ENCODE measurements around the gene PFDN1.

PFDN1 gene

DNA sequence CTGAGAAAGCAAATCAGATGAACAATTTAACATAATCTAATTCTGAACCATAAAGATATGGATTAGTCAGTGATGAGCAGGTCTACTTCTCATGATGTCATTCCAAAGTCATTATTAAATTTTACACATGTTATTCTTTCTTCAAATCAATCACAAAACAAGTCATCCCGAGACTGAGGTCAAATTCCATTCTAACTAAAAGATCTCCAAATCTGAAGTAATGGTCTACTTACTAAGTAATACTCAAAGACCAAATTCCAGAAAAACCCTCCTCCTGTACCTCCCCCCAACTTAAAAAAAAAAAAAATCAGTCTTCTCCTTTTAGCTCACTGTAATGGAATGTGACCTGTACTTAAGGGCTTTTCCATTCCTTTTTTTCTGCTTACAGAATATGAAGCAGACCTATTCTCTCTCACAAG, 4.7 kb downstream of the PFDN1 start (continued):
- TF ChIP-seq ZNF8 (CRISPR knock-in tag; IDR thresholded peaks at IDR 0.05) = no peak
- TF ChIP-seq PPARA (CRISPR knock-in tag; IDR thresholded peaks at IDR 0.05; ENCODE audit: borderline replicate concordance) = no peak
- no peak for TF ChIP-seq ESRRG (CRISPR knock-in tag; IDR thresholded peaks at IDR 0.05)

DNA sequence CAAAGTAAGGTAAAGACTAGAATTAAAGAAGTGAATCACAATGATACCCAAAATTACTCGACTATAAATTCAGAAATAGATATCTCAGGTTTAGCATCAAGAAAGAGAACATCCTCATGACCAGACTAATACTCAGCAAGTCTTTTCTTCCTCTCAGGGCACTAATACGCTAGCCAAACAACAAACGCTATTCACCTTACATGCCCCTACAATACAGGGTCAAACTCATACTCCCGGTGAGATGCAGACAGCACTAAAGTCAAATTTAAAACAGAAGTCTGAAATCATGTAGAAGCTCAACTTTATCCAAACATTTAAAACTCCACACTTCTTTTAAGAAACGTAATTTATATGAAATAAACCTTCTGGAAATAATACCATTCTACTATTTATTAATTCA, 5.6 kb downstream of the PFDN1 start:
- TF ChIP-seq, protein P1, sequence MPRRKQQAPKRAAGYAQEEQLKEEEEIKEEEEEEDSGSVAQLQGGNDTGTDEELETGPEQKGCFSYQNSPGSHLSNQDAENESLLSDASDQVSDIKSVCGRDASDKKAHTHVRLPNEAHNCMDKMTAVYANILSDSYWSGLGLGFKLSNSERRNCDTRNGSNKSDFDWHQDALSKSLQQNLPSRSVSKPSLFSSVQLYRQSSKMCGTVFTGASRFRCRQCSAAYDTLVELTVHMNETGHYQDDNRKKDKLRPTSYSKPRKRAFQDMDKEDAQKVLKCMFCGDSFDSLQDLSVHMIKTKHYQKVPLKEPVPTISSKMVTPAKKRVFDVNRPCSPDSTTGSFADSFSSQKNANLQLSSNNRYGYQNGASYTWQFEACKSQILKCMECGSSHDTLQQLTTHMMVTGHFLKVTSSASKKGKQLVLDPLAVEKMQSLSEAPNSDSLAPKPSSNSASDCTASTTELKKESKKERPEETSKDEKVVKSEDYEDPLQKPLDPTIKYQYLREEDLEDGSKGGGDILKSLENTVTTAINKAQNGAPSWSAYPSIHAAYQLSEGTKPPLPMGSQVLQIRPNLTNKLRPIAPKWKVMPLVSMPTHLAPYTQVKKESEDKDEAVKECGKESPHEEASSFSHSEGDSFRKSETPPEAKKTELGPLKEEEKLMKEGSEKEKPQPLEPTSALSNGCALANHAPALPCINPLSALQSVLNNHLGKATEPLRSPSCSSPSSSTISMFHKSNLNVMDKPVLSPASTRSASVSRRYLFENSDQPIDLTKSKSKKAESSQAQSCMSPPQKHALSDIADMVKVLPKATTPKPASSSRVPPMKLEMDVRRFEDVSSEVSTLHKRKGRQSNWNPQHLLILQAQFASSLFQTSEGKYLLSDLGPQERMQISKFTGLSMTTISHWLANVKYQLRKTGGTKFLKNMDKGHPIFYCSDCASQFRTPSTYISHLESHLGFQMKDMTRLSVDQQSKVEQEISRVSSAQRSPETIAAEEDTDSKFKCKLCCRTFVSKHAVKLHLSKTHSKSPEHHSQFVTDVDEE (CRISPR knock-in tag; IDR thresholded peaks at IDR 0.05) = no peak
- TF ChIP-seq ZNF8 (CRISPR knock-in tag; IDR thresholded peaks at IDR 0.05) (no peak), CSDC2 (CRISPR knock-in tag; IDR thresholded peaks at IDR 0.05) (no peak), ZFP3 (CRISPR knock-in tag; IDR thresholded peaks at IDR 0.05) (no peak), ZC3H10 (CRISPR knock-in tag; IDR thresholded peaks at IDR 0.05) (no peak), TOX (CRISPR knock-in tag; IDR thresholded peaks at IDR 0.05; ENCODE audit: borderline replicate concordance) (no peak), SNAI2 (CRISPR knock-in tag; IDR thresholded peaks at IDR 0.05) (no peak), BACH2 (CRISPR knock-in tag; IDR thresholded peaks at IDR 0.05; ENCODE audit: borderline replicate concordance) (no peak), PPARA (CRISPR knock-in tag; IDR thresholded peaks at IDR 0.05; ENCODE audit: borderline replicate concordance) (no peak)
- TF ChIP-seq, protein P2, sequence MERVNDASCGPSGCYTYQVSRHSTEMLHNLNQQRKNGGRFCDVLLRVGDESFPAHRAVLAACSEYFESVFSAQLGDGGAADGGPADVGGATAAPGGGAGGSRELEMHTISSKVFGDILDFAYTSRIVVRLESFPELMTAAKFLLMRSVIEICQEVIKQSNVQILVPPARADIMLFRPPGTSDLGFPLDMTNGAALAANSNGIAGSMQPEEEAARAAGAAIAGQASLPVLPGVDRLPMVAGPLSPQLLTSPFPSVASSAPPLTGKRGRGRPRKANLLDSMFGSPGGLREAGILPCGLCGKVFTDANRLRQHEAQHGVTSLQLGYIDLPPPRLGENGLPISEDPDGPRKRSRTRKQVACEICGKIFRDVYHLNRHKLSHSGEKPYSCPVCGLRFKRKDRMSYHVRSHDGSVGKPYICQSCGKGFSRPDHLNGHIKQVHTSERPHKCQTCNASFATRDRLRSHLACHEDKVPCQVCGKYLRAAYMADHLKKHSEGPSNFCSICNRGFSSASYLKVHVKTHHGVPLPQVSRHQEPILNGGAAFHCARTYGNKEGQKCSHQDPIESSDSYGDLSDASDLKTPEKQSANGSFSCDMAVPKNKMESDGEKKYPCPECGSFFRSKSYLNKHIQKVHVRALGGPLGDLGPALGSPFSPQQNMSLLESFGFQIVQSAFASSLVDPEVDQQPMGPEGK (CRISPR knock-in tag; IDR thresholded peaks at IDR 0.05; ENCODE audit: borderline replicate concordance) = no peak
- TF ChIP-seq, protein P3, sequence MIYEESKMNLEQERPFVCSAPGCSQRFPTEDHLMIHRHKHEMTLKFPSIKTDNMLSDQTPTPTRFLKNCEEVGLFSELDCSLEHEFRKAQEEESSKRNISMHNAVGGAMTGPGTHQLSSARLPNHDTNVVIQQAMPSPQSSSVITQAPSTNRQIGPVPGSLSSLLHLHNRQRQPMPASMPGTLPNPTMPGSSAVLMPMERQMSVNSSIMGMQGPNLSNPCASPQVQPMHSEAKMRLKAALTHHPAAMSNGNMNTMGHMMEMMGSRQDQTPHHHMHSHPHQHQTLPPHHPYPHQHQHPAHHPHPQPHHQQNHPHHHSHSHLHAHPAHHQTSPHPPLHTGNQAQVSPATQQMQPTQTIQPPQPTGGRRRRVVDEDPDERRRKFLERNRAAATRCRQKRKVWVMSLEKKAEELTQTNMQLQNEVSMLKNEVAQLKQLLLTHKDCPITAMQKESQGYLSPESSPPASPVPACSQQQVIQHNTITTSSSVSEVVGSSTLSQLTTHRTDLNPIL (CRISPR knock-in tag; IDR thresholded peaks at IDR 0.05; ENCODE audit: low read depth) = no peak
- no peak for ATAC-seq

DNA sequence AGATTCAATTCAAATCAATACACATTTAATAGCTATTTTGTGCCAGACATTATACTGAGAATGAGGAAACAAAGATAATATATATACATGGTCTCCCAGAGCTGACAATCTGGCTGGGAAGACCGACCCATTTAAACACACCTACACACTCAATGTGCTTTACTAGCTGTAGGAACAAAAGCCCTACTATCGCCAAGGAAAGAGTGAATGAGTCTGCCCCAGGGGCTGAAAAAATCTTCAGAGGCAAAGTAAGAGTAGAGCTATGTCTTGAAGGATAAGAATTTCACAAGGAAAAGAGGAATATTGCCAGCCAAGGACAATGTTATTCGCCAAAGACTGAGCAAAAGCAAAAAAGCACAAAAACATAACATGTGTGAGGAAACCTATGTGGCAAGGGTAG, 6.6 kb downstream of the PFDN1 start:
- ATAC-seq = no peak
- TF ChIP-seq, protein P4, sequence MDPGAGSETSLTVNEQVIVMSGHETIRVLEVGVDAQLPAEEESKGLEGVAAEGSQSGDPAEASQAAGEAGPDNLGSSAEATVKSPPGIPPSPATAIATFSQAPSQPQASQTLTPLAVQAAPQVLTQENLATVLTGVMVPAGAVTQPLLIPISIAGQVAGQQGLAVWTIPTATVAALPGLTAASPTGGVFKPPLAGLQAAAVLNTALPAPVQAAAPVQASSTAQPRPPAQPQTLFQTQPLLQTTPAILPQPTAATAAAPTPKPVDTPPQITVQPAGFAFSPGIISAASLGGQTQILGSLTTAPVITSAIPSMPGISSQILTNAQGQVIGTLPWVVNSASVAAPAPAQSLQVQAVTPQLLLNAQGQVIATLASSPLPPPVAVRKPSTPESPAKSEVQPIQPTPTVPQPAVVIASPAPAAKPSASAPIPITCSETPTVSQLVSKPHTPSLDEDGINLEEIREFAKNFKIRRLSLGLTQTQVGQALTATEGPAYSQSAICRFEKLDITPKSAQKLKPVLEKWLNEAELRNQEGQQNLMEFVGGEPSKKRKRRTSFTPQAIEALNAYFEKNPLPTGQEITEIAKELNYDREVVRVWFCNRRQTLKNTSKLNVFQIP (CRISPR knock-in tag; IDR thresholded peaks at IDR 0.05; ENCODE audit: borderline replicate concordance, low read depth) = no peak
- TF ChIP-seq, protein P2 (CRISPR knock-in tag; IDR thresholded peaks at IDR 0.05; ENCODE audit: borderline replicate concordance) = 0 out of 2 replicates have a peak, but pooled peaks have one; percentile 5
- TF ChIP-seq RARB (CRISPR knock-in tag; IDR thresholded peaks at IDR 0.05) (no peak), TCF4 (CRISPR knock-in tag; IDR thresholded peaks at IDR 0.05; ENCODE audit: borderline replicate concordance) (no peak)

DNA sequence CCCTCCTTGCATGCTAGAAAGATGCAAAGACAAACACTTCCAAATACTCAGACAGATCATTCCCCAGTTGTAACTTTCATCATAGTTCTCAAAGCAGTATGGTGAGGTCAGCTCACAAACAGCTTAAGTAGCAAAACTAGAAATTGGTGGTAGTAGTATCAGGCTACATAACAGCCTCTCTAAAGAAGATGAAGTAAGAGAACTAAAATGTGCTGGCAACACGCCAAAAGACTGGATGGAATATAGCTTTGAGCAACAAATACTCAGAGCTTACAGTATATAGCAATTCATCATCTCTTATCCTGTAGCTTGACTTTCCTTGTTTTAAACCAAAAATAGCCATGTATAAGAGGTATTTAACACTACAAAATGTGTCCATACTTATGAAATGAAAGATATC, 7.5 kb downstream of the PFDN1 start:
- TF ChIP-seq ZFP3 (CRISPR knock-in tag; IDR thresholded peaks at IDR 0.05) (peak; percentile 81), ZNF70 (CRISPR knock-in tag; IDR thresholded peaks at IDR 0.05) (no peak), ARNTL (CRISPR knock-in tag; IDR thresholded peaks at IDR 0.05; ENCODE audit: borderline replicate concordance, low read depth) (no peak), CSDC2 (CRISPR knock-in tag; IDR thresholded peaks at IDR 0.05) (peak; percentile 64; the same call in 1 of the 2 replicates), ISL1 (CRISPR knock-in tag; IDR thresholded peaks at IDR 0.05) (peak; percentile 93), GLIS3 (CRISPR knock-in tag; IDR thresholded peaks at IDR 0.05) (peak; percentile 83; the same call in 1 of the 2 replicates)
- TF ChIP-seq, protein P1 (CRISPR knock-in tag; IDR thresholded peaks at IDR 0.05) = no peak
- TF ChIP-seq, protein P2 (CRISPR knock-in tag; IDR thresholded peaks at IDR 0.05; ENCODE audit: borderline replicate concordance) = peak; percentile 54; the same call in 1 of the 2 replicates
- TF ChIP-seq, protein P3 (CRISPR knock-in tag; IDR thresholded peaks at IDR 0.05; ENCODE audit: low read depth) = peak; percentile 91
- ATAC-seq = peak; percentile 86

All from SK-N-SH treated with all-trans-retinoic acid at 6 μM for 48 hours (cell line).